PFSK-1 (cell line): ENCODE data around the gene SEC61A1.

Experiments
- FOXP2 ChIP-seq: optimal IDR thresholded peaks from 2 replicates; pipeline ENCODE3; 2011; ENCODE audit warnings: borderline replicate concordance, control low read depth, inconsistent platforms; ENCODE audit not compliant: insufficient read depth; ENCODE audit errors: extremely low read length, extremely low read depth
- POLR2AphosphoS5 ChIP-seq: IDR thresholded peaks from 2 replicates; pipeline ENCODE4 v1.6.1; 2012; ENCODE audit warnings: low read depth, mild to moderate bottlenecking, control low read depth, low read length, moderate library complexity
- SIN3A ChIP-seq: IDR thresholded peaks from 2 replicates; pipeline ENCODE4 v1.6.1; 2012; ENCODE audit warnings: mild to moderate bottlenecking, low read length, moderate library complexity, borderline replicate concordance; ENCODE audit not compliant: insufficient read depth
- TAF1 ChIP-seq: IDR thresholded peaks from 2 replicates; pipeline ENCODE4 v1.6.1; 2012; ENCODE audit warnings: low read length, control low read depth, borderline replicate concordance; ENCODE audit not compliant: insufficient read depth
- TF ChIP-seq, protein P1 (sequence below), 2 experiments: IDR thresholded peaks; 2 replicates each; pipeline versions ENCODE4 v1.6.1 to v1.8.0; 2011 to 2012; ENCODE audit warnings: low read depth in 2 of 2, low read length in 2 of 2, control low read depth in 1 of 2, inconsistent platforms in 1 of 2, mild to moderate bottlenecking in 1 of 2, moderate library complexity in 1 of 2; ENCODE audit not compliant: insufficient read depth in 1 of 2

- TF ChIP-seq SIN3A (no peak), POLR2AphosphoS5 (no peak), TAF1 (no peak), FOXP2 (no peak)
- TF ChIP-seq, protein P1, sequence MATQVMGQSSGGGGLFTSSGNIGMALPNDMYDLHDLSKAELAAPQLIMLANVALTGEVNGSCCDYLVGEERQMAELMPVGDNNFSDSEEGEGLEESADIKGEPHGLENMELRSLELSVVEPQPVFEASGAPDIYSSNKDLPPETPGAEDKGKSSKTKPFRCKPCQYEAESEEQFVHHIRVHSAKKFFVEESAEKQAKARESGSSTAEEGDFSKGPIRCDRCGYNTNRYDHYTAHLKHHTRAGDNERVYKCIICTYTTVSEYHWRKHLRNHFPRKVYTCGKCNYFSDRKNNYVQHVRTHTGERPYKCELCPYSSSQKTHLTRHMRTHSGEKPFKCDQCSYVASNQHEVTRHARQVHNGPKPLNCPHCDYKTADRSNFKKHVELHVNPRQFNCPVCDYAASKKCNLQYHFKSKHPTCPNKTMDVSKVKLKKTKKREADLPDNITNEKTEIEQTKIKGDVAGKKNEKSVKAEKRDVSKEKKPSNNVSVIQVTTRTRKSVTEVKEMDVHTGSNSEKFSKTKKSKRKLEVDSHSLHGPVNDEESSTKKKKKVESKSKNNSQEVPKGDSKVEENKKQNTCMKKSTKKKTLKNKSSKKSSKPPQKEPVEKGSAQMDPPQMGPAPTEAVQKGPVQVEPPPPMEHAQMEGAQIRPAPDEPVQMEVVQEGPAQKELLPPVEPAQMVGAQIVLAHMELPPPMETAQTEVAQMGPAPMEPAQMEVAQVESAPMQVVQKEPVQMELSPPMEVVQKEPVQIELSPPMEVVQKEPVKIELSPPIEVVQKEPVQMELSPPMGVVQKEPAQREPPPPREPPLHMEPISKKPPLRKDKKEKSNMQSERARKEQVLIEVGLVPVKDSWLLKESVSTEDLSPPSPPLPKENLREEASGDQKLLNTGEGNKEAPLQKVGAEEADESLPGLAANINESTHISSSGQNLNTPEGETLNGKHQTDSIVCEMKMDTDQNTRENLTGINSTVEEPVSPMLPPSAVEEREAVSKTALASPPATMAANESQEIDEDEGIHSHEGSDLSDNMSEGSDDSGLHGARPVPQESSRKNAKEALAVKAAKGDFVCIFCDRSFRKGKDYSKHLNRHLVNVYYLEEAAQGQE (IDR thresholded peaks at IDR 0.05; ENCODE audit: insufficient read depth in 1 of 2, low read depth in 2 of 2, low read length in 2 of 2) = no peak
Observed at GRCh38 chr3:128040660-128041059, 11.6 kb upstream of the SEC61A1 start.
